ENCODE measurements around the gene KCNQ2. TPM values are rescaled to one million over a fixed set of nuclear protein-coding genes. Genes with fewer than 3 reads are reported as not detected.

KCNQ2 gene
- total and polyA plus RNA-seq, 8 donors: 0.54 to 12.5 (median 1.5) TPM

DNA sequence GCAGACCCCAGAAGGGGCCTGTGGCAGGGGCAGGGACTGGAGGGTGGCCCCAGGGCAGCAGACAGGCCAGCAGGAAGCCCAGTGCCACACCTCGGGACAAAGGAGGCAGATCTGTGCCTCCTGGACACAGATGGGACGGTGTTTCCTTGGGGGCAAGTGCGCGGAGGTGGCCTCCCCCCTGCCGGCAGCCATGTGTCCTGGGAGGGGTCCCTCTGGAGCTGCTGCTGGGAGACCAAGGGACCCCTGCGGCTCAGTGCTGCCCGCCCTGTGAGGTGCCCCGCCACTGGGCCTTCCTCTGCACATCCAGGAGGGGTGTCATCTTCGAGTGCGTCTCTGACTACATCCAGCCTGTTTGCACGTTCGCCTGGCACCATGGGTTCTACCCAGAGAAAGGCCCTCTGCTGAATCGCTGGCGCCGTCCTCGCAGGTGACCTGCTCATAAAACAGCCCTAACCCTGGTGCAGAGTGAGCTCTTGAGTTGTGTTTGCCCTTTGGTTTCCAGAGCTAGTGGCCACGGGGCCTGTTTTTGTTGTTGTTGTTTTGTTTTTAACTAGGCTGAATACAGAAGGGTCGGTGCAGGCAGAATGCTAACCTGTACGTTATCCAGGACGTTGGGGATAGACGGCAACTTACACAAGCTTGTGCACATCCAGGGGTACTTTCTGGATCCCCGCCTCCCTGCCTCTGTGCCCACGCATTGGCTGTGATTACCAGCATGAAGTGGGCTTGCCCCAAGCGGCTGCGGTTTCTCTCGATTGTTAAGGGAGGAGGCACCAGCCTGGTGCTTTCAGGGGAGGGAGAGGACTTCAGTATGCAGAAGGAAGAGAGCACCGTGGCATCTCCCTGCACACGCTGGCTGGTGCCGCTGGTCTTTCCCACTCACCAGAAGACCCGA is 1.3 kb upstream of the KCNQ2 start:
- TF ChIP-seq, protein P1, sequence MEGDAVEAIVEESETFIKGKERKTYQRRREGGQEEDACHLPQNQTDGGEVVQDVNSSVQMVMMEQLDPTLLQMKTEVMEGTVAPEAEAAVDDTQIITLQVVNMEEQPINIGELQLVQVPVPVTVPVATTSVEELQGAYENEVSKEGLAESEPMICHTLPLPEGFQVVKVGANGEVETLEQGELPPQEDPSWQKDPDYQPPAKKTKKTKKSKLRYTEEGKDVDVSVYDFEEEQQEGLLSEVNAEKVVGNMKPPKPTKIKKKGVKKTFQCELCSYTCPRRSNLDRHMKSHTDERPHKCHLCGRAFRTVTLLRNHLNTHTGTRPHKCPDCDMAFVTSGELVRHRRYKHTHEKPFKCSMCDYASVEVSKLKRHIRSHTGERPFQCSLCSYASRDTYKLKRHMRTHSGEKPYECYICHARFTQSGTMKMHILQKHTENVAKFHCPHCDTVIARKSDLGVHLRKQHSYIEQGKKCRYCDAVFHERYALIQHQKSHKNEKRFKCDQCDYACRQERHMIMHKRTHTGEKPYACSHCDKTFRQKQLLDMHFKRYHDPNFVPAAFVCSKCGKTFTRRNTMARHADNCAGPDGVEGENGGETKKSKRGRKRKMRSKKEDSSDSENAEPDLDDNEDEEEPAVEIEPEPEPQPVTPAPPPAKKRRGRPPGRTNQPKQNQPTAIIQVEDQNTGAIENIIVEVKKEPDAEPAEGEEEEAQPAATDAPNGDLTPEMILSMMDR (IDR thresholded peaks at IDR 0.05): no peak
- ATAC-seq (no peak), DNase-seq (no peak), FAIRE-seq (no peak)
- Histone ChIP-seq H3K4me3 (no peak overlapping the region), H3K9me3 (no peaks in the 10 kb centered on the region), H3K4me1 (peaks cover 0 to 6% (median 5%) of the 10 kb centered on the region in 3 donors), H3K27me3 (peaks cover 0 to 28% (median 4%) of the 10 kb centered on the region in 4 donors), H3K27ac (no peak overlapping the region), H3K36me3 (no peaks in the 10 kb centered on the region)
- intact Hi-C loops (cut with DNase I): no loop called here
- 29 to 38% methylated on average over 27 to 30 of the region's 30 CpGs for WGBS, 2 donors

DNA sequence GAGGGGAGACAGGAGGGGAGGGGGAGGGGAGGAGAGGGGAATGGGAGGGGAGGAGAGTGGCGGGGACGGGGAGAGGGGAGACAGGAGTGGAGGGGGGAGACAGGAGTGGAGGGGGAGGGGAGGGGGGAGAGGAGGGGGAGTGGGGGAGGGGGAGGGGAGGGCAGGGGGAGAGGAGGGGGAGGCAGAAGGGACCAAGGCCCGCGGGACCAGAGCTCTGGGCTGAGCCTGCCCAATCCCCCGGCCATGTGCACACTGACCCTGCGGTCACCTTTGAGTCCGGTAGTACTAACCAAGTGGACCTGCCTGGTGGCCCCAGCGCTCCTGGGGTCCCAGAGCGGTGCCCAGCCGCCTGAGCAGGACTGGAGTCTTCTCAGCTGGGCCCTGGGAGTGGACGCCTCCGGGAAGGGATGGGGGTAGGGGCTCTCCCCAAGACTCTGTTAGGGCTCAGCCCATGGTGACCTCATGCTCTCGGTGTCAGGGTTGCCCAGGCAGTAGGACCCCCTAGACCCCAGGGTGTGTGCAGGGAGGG is 471 bp upstream of the KCNQ2 start:
- Histone ChIP-seq H3K9me3 (no peaks in the 10 kb centered on the region), H3K27me3 (peaks cover 0 to 28% (median 4%) of the 10 kb centered on the region in 4 donors), H3K4me3 (no peak overlapping the region), H3K36me3 (no peaks in the 10 kb centered on the region), H3K27ac (no peak overlapping the region), H3K4me1 (peaks cover 0 to 6% (median 5%) of the 10 kb centered on the region in 3 donors)
- TF ChIP-seq, protein P1 (IDR thresholded peaks at IDR 0.05): no peak
- intact Hi-C loops (cut with DNase I): no loop called here
- no peak for FAIRE-seq
- DNase-seq: no peak
- no peak for ATAC-seq
- WGBS, 2 donors: 47 to 58% methylated on average over 11 of the region's 13 CpGs

DNA sequence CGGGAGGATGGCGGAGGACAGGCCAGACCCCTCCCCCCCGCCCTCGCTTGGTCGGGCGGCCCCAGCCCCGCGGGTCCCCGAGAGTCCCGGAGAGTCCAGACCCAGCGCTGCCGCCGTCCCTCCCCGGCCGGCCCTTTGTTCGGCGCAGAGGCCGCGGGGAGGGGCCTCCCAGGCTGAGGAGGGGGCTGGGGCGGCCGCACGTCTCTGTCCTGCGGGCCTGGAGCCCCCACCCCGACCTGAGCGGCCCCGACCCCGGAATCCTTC is 806 bp downstream of the KCNQ2 start:
- peaks cover 0 to 6% (median 5%) of the 10 kb centered on the region in 3 donors for H3K4me1 ChIP-seq
- no peak overlapping the region for H3K27ac ChIP-seq
- ATAC-seq: peak in 1 of 4 donors; percentile 17
- WGBS, 2 donors: 0 to 2% methylated on average over 6 to 27 of the region's 27 CpGs
- H3K4me3 ChIP-seq: peak overlapping the region in 1 of 4 donors; percentile 39
- intact Hi-C loops (cut with DNase I): no loop called here
- TF ChIP-seq, protein P1 (IDR thresholded peaks at IDR 0.05): no peak
- peaks cover 0 to 27% (median 4%) of the 10 kb centered on the region in 4 donors for H3K27me3 ChIP-seq
- no peaks in the 10 kb centered on the region for H3K36me3 ChIP-seq
- DNase-seq: no peak
- no peak for FAIRE-seq
- no peaks in the 10 kb centered on the region for H3K9me3 ChIP-seq

DNA sequence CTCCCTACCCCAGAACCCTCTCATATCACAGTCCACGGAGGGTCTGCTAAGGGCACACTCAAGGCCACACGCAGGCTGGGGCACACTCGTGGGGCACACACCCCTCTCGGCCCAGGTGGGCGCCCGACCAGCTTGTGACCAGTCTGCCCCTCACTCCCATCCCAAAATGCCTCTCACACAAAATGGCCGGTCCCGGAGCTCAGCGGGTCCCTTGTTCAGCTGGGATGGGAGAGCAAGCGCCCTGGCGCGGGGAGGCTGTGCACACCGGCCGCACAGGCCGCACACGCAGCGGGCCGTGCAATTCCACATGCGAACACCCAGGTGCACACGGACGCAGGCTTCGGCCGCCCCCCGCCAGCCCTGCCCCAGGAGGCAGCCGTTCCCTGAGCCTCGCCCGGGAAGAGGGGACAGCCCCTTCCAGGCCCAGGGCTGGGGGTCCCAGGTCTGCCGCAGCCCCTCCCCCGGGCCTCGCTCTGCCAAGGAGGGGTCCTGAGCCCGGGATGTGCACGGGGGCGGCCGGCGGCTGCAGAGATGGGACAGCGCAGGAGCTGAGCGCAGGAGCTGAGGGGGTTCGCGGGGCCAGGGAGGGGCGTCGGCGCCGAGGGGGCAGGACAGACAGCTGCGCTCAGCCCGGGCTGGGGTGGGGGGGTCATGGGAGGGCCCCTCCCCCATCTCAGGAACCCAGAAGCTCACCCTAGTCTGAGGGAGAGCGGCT is 1.3 kb downstream of the KCNQ2 start:
- no peaks in the 10 kb centered on the region for H3K9me3 ChIP-seq
- H3K36me3 ChIP-seq: no peaks in the 10 kb centered on the region
- H3K4me3 ChIP-seq: peak overlapping the region in 1 of 4 donors; percentile 39
- FAIRE-seq (no peak), ATAC-seq (peak in 2 of 4 donors; percentile 44 to 45), DNase-seq (no peak)
- peaks cover 0 to 23% (median 4%) of the 10 kb centered on the region in 4 donors for H3K27me3 ChIP-seq
- 9 to 10% methylated on average over 41 to 46 of the region's 46 CpGs for WGBS, 2 donors
- peaks cover 0 to 6% (median 5%) of the 10 kb centered on the region in 3 donors for H3K4me1 ChIP-seq
- TF ChIP-seq, protein P1 (IDR thresholded peaks at IDR 0.05): no peak
- no peak overlapping the region for H3K27ac ChIP-seq
- intact Hi-C loops (cut with DNase I): no loop called here
